Measurements from ENCODE around the gene ABCG1.

The ABCG1 gene

GRCh38 chr21:42343101-42343500, 124.2 kb downstream of the ABCG1 start (continued):
- TF ChIP-seq CREB5 (CRISPR knock-in tag; IDR thresholded peaks at IDR 0.05; ENCODE audit: low read depth) (no peak), ZNF565 (CRISPR knock-in tag; conservative IDR thresholded peaks at IDR 0.05; ENCODE audit: low read depth) (no peak), ZNF70 (CRISPR knock-in tag; IDR thresholded peaks at IDR 0.05) (no peak), SNAI2 (CRISPR knock-in tag; IDR thresholded peaks at IDR 0.05) (no peak), GLIS3 (CRISPR knock-in tag; IDR thresholded peaks at IDR 0.05) (no peak), ZFP3 (CRISPR knock-in tag; IDR thresholded peaks at IDR 0.05) (no peak), CSDC2 (CRISPR knock-in tag; IDR thresholded peaks at IDR 0.05) (no peak), POU6F1 (CRISPR knock-in tag; IDR thresholded peaks at IDR 0.05; ENCODE audit: borderline replicate concordance, low read depth) (no peak), ESRRG (CRISPR knock-in tag; IDR thresholded peaks at IDR 0.05) (no peak), RARB (CRISPR knock-in tag; IDR thresholded peaks at IDR 0.05) (no peak), PPARA (CRISPR knock-in tag; IDR thresholded peaks at IDR 0.05; ENCODE audit: borderline replicate concordance) (no peak)

GRCh38 chr21:42343556-42343955, 124.6 kb downstream of the ABCG1 start:
- ATAC-seq: no peak

GRCh38 chr21:42343963-42344510, 125.1 kb downstream of the ABCG1 start:
- TF ChIP-seq PATZ1 (CRISPR knock-in tag; IDR thresholded peaks at IDR 0.05; ENCODE audit: borderline replicate concordance) (no peak), TOX (CRISPR knock-in tag; IDR thresholded peaks at IDR 0.05; ENCODE audit: borderline replicate concordance) (no peak), ARNTL (CRISPR knock-in tag; IDR thresholded peaks at IDR 0.05; ENCODE audit: borderline replicate concordance, low read depth) (no peak), ZNF565 (CRISPR knock-in tag; conservative IDR thresholded peaks at IDR 0.05; ENCODE audit: low read depth) (no peak), TCF4 (CRISPR knock-in tag; IDR thresholded peaks at IDR 0.05; ENCODE audit: borderline replicate concordance) (no peak)
- no peak for ATAC-seq

More at GRCh38 chr21:42343556-42343955, 124.6 kb downstream of the ABCG1 start:
- TF ChIP-seq ESRRG (CRISPR knock-in tag; IDR thresholded peaks at IDR 0.05) (no peak), ISL1 (CRISPR knock-in tag; IDR thresholded peaks at IDR 0.05) (no peak), CSDC2 (CRISPR knock-in tag; IDR thresholded peaks at IDR 0.05) (no peak), BACH2 (CRISPR knock-in tag; IDR thresholded peaks at IDR 0.05; ENCODE audit: borderline replicate concordance) (no peak), ZNF8 (CRISPR knock-in tag; IDR thresholded peaks at IDR 0.05) (no peak), ZFP3 (CRISPR knock-in tag; IDR thresholded peaks at IDR 0.05) (no peak), TCF4 (CRISPR knock-in tag; IDR thresholded peaks at IDR 0.05; ENCODE audit: borderline replicate concordance) (no peak), ZNF70 (CRISPR knock-in tag; IDR thresholded peaks at IDR 0.05) (no peak), GLIS3 (CRISPR knock-in tag; IDR thresholded peaks at IDR 0.05) (no peak), POU6F1 (CRISPR knock-in tag; IDR thresholded peaks at IDR 0.05; ENCODE audit: borderline replicate concordance, low read depth) (no peak)

GRCh38 chr21:42344631-42345030, 125.7 kb downstream of the ABCG1 start:
- no peak for ATAC-seq
- TF ChIP-seq CREB5 (CRISPR knock-in tag; IDR thresholded peaks at IDR 0.05; ENCODE audit: low read depth) (no peak), PATZ1 (CRISPR knock-in tag; IDR thresholded peaks at IDR 0.05; ENCODE audit: borderline replicate concordance) (no peak), ISL1 (CRISPR knock-in tag; IDR thresholded peaks at IDR 0.05) (no peak), ZFP3 (CRISPR knock-in tag; IDR thresholded peaks at IDR 0.05) (no peak), ARNTL (CRISPR knock-in tag; IDR thresholded peaks at IDR 0.05; ENCODE audit: borderline replicate concordance, low read depth) (no peak), PPARA (CRISPR knock-in tag; IDR thresholded peaks at IDR 0.05; ENCODE audit: borderline replicate concordance) (no peak), TSHZ2 (CRISPR knock-in tag; IDR thresholded peaks at IDR 0.05) (no peak), RARB (CRISPR knock-in tag; IDR thresholded peaks at IDR 0.05) (no peak), ZFP30 (CRISPR knock-in tag; IDR thresholded peaks at IDR 0.05) (no peak), TOX (CRISPR knock-in tag; IDR thresholded peaks at IDR 0.05; ENCODE audit: borderline replicate concordance) (no peak), TCF4 (CRISPR knock-in tag; IDR thresholded peaks at IDR 0.05; ENCODE audit: borderline replicate concordance) (no peak)

All from SK-N-SH treated with all-trans-retinoic acid at 6 μM for 48 hours (cell line).